Fibroblast of mammary gland (primary cell): ENCODE results near the gene RARB.

Experiments
- DNase-seq: peaks from one replicate; pipeline ENCODE4 v3.0.0-alpha.2; 2010; ENCODE audit warnings: low read depth
- H3K4me3 ChIP-seq: 2 replicates; pipeline ENCODE4 v1.5.1; 2011; ENCODE audit warnings: low read depth, mild to moderate bottlenecking, low read length, moderate library complexity; ENCODE audit not compliant: control insufficient read depth
- TF ChIP-seq, protein P1 (sequence below): conservative IDR thresholded peaks from 2 replicates; pipeline ENCODE4 v1.5.1; 2011; ENCODE audit warnings: low read depth, low read length, inconsistent platforms; ENCODE audit not compliant: control insufficient read depth, insufficient read depth

The RARB gene

DNA sequence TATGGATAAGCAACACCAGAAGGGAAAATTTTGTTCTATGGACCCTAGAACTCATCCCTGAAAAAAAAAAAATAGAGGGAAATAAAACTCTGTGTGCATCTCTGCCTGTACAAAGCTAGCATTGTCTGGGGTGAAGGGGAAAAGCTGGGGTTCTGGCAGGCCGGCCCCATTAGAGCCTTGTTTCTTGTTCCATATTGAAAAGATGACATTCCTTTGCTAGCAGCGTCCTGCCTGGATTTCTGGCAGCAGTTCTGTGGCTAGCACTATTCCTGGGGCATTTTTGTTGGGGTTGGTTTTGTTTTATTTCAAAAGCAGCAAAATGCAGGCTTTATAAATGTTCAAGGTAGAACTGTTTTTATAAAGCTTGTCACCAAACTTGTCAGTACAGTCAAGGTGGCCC lies 45.2 kb downstream of the RARB start:
- TF ChIP-seq, protein P1, sequence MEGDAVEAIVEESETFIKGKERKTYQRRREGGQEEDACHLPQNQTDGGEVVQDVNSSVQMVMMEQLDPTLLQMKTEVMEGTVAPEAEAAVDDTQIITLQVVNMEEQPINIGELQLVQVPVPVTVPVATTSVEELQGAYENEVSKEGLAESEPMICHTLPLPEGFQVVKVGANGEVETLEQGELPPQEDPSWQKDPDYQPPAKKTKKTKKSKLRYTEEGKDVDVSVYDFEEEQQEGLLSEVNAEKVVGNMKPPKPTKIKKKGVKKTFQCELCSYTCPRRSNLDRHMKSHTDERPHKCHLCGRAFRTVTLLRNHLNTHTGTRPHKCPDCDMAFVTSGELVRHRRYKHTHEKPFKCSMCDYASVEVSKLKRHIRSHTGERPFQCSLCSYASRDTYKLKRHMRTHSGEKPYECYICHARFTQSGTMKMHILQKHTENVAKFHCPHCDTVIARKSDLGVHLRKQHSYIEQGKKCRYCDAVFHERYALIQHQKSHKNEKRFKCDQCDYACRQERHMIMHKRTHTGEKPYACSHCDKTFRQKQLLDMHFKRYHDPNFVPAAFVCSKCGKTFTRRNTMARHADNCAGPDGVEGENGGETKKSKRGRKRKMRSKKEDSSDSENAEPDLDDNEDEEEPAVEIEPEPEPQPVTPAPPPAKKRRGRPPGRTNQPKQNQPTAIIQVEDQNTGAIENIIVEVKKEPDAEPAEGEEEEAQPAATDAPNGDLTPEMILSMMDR, result no peak
- no peak overlapping the region for H3K4me3 ChIP-seq
- DNase-seq, result no peak

DNA sequence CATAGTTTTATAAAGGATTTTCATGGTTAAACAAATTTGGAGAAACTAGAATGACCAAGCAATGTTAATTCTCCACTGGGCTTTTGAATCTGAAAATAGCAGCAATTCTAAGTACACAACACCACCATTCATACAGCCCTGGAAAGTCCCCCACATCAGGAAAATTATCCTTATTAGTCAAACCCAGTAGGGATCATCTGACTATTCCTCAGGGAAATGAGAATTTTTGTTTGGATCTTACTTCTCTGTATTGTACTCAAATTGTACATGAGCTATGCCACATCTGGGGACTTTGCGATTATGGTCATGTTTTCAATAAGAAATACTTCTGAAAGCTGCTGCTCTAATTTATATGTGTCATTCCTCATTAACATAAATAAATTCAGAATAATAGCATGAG lies 46.0 kb downstream of the RARB start:
- TF ChIP-seq, protein P1, result no peak
- DNase-seq, result peak; percentile 38
- H3K4me3 ChIP-seq, result no peak overlapping the region

DNA sequence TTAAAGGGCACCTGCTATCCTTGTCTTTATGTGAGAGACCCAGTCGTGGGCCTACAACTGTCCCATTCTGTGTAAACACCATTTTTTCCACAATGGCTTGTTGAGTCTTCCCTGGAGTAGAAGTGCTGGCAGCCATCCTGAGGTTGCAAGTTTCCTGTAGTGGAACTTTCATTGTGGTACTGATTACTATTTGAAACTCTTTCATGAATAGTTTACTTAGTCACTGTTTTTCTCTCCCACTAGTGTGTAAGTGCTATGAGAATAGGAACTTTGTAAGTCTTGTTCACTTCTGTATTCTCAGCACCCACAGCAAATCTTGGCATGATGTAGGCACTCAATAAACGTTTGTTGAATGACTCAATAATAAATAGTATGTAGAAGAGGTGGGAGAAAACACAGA lies 48.6 kb downstream of the RARB start:
- no peak for DNase-seq
- H3K4me3 ChIP-seq, result no peak overlapping the region

DNA sequence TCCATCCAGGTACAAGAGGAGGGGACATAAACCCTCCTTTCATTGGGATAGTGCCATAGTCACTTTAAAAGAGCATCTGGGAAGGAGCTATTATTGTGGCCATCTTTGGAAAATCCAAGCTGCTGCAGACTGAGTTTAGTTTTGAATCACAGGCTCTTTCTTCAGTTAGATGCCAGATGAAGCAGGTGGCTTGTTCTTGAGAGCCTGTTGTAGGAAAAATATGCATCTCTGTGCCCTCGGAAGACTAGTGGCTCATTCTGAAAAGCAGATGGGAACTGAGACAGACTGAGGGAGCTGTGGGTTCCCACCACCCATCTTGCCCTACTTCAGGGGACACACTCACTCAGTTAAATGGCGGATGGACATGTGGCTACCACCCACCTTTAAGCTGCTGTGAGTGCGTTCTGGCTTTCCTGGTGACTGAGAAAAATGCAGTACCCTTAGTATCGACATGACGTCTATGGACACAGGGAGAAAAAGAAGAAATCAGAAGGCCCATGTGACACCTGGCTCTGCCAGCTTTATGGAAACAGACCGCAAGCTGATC lies 50.2 kb downstream of the RARB start:
- no peak for DNase-seq
- no peak overlapping the region for H3K4me3 ChIP-seq
- TF ChIP-seq, protein P1, result no peak

More for the DNA sequence above, 48.6 kb downstream of the RARB start:
- TF ChIP-seq, protein P1, result no peak

DNA sequence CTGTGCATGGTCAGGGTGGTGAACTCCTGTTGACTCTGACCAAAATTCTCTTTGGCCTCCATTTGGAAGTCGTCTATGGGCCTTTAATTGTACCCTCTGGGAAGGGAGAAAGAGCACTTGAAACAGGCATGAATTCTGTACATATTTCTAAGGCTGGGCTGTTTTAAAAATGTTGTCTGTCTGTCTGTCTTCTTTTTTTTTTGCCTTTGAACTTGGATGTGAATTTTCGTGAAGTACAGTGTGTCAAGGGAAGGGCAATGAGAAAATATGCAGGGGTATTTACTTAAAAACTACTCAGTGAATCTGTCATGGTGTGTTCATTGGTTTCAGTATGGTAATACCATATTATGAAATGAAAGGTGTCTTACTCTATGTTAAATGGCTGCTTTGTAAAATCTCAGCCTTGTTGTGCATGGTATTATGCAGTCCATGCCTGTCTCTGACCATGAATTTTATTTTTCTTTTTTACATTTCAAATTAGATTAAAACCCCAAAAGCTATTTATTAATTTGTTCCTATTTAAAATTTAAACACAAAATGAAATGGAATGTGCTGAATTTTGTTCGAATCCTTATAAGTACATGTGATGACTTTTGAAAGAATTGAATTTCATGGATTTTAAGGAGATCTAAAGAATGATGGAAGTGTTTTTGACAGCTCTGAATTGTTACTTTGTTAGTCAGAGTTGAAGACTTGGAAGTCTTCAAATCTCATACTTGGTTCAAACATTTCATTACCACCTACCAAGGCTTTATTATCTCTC lies 51.1 kb downstream of the RARB start:
- no peak for DNase-seq
- TF ChIP-seq, protein P1, result no peak
- H3K4me3 ChIP-seq, result no peak overlapping the region

DNA sequence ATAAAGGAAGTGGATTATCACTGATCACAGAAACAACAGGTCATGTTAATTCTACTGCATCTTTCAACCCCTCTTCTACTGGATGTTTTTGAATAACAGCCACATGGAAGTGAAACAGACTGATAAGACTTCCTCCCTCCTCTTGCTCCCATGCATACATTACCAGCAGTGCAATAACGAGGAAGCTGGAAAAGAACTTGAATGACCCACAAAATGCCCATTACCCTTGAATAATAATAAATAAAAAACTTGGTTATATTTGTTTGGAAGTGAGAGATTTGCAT lies 51.6 kb downstream of the RARB start:
- no peak overlapping the region for H3K4me3 ChIP-seq
- TF ChIP-seq, protein P1, result no peak
- no peak for DNase-seq
